Activated CD8-positive, alpha-beta memory T cell treated with anti-CD3 and anti-CD28 coated beads for 1 hour (primary cell): Measurements from ENCODE around the gene RHOD.

Experiments used
- DNase-seq, 2 donors: peaks; one replicate each; pipeline ENCODE4 v3.0.0-alpha.2; 2020; ENCODE audit warnings: low read depth in 1 of 2; ENCODE audit errors: extremely low read depth in 1 of 2

The RHOD gene

DNA sequence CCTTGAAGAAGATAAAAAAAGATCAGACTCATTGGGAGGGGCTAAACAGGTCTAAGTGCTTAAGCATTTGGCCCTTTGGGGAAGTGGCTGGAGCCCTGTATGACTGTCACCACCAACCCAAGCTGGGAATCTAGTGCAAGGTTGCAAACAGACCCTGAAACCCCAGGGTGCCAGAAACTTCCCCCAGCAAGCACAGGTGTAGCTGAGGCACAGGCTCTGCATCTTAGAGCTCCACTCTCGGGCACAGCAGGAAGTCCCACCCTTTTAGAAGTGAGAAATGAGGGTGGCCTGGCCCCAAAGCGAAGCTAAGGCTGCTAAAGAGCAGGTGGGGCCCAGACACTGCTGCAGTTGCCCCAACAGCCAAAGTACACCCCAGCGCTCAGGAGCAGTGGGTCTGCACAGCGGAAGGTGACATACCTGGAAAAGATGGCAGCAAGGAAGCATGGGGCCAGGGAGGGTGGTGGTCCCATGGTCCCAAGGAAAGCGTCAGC is 56.6 kb downstream of the RHOD start:
- no peak for DNase-seq

DNA sequence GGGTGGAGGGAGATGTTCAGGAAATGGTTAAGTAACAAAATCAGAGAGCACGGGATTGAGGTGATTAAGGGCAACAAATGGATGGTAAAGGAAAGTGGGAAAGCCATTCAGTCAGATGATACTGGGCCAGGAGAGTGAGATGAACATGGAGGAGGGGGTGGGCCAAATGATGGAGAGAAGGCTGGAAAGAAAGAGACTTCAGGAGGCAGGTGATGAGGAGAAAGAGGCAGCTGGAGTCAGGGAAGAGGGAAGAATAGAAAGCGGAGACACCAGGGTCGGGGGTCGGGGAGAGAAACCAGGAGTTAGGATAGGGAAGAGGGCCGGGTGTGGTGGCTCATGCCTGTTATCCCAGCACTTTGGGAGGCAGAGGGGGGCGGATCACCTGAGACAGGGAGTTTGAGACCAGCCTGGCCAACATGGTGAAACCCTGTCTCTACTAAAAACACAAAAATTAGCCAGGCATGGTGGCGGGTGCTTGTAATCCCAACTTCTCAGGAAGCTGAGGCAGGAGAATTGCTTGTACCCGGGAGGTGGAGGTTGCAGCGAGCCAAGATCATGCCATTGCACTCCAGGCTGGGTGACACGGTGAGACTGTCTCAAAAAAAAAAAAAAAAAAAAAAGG is 57.7 kb downstream of the RHOD start:
- DNase-seq = no peak

DNA sequence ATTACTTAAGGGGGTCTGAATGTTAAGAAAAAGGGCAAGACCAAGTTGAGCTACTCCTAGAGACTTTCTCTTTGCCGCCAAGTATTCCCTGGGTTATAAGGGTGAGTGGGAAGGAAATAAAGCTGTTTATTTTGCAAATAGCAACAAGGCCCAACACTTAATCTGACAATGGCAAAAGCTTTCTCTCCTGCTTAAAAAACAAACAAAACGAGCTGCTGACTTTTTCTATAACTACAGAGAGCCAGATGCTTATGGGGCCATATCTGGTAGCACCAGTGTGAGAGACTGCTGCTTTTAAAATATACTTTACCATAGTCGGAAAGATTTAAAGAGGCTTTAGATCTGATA is 60.1 kb downstream of the RHOD start:
- DNase-seq = no peak

DNA sequence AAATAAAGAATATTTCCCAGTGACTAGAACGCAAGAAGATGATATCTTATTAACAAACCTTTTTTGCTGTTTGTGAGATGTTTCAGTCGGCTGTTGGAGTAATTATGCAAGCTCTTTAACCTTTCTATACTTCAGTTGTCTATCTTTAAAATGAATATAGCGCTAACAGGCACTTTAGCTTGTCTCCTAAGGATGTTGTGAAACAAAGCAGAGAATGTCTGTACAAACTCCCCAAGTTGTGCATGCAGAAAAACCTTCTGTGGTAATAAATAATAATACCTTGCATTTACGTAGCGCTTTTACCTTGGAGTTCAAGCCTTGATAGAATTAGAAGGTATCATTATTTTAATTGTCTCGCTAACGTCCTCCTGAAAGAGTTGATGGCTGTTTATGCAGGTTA is 60.5 kb downstream of the RHOD start:
- DNase-seq = no peak

DNA sequence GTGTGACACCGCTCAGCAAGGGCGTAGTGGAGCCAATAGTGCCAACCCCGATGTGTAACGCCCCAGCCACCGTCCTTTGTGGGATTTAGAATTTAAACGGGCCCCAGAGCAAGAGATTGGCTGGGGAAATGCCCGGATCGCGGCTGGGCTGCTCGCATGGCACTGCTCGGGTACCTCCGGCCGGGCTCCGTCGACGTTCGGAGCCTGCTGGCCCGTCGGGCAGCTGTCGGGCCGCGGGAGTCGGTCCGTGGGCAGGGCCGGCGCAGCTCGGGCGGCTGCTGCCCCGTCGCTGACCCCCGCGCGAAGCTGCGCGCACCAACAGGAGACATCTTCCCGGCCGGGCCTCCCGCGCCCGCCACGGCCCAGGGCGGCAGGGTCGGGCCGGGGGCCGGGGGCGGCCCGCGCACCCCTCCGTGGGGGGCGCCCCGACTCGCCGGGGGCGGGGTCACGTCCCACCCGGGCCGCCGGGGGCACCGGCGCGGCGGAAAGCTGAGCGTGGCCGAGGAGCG is 61.1 kb downstream of the RHOD start:
- peak in 1 of 2 donors; percentile 14 for DNase-seq

DNA sequence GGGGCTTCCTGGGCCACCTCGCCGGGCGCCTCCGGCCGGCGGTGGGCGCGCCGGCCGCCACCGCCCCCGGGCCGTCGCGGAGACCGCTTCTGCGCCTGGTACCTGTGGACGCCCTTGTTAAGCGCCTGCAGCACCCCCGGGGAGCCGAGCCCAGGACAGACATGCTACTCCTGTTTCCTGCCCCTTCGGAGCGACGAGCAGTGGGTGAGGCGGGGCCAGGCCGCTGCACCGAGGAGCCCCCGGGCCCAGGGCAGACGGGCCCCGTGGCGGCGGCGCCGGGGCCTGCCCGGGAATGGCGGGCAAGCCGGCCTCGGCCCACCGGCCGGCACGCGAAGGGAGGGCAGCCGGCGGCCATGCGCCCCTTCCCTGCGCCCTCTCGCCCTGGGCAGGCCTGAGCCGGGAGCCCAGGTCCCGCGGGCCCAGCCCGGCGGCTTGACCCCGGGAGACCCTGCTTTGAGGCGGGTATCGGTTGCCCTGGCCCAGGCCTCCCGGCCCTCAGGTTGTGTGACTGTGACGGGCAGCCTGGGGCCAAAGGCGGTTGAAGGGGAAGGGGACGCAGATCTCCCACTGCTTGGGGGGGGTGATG is 61.6 kb downstream of the RHOD start:
- peak in 1 of 2 donors; percentile 42 for DNase-seq

DNA sequence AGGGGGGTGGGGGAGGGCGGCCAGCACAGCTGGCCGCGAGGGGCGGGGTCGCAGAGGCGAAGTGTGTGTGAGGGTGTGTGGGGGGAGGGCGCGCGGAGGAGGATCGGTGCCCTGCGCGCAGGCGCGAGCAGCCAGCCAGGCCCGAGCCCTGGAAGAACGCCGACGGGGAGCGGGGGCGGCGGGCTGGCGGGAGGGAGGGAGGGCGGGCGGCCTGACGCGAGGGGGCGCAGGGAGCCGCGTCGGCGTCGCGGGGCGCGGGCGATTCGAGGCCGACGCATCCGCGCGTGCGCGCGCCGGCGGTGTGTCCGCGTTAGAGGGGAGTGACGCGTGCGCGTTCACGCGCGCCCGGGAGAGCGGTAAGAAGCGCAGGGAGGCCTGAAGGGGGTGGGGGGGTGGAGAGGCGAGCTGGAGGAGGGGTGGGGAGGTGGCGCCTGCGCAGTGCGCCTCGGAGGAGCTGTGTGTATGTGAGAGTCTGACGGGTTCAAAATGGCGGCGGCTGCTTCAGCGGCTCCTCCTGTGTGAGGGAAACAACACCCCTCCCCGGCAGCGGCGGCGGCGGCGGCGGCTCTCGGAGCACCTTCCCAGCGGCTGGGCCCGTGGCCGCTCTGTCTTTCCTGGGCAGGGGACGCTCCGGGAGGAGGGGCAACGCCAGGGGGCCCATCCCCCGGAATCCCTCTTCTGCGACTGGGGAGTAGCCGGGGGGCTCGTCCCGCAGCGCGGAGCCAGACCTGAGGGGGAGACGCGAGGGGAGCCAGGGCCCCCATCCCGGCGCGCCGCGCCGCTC is 62.3 kb downstream of the RHOD start, which contains the start of gene KDM2A:
TSS of gene KDM2A (plus strand) at position 463 of the 784 bp plus-strand sequence. CDS start 2,054 bp downstream, outside the sequence.
- DNase-seq = peak; percentile 99

DNA sequence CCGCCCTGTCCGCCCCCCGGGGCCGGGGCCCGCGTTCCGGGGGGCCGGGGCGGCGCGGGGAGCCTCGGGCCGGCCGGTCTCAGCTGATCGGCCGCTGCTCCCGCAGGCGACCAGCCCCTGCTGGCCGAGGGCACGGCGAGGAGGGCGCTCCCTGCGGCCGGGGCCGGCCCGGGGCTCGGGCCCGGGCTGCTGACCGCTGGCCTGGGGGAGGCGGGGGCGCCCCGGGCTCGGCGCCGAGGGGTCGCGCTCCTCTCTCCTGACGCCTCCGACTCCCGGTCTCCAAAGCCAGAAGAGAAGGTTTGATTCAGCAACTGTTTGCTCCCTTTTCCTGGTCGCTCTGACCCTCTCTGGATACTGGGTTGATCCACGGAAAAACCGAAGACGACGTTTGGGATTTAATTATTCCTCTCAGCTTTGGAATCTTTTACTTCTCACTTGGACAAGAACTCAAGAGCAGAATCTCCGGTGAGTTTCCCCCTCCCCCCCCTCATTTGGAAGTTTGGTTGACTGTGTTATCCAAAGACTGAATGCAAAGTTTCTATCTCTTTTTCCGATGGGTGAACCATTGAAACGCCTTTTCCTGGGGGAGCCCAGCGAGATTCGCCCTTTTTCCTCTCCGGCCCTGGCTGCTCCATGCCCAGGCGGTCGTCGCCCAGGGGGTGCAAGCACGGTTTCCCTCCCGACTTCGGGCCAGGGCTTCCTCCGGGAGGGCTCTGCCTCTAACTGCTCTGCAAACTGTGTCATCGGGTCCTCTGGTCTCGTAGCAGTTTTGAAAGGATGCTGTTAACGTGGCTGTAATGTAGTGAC is 63.1 kb downstream of the RHOD start:
- DNase-seq = no peak

DNA sequence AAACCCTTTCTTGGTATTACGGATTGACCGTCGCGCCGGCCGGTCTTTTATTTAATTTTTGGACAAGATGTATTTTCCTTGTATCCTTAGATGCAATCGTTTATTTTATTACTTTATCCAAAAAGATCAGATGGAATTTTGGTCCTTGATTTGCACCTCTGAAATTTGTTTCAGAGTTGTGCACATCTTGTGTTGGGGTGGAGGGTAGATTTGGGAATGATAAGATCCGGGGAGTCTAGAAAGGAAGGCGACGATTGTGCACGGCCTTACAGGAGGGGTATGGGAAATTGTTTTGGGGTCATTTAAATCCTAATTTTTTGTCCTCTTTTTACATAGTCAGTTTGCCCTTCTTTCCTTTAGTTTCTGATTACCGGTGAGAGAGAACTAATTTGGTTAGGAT is 63.8 kb downstream of the RHOD start:
- DNase-seq = no peak

DNA sequence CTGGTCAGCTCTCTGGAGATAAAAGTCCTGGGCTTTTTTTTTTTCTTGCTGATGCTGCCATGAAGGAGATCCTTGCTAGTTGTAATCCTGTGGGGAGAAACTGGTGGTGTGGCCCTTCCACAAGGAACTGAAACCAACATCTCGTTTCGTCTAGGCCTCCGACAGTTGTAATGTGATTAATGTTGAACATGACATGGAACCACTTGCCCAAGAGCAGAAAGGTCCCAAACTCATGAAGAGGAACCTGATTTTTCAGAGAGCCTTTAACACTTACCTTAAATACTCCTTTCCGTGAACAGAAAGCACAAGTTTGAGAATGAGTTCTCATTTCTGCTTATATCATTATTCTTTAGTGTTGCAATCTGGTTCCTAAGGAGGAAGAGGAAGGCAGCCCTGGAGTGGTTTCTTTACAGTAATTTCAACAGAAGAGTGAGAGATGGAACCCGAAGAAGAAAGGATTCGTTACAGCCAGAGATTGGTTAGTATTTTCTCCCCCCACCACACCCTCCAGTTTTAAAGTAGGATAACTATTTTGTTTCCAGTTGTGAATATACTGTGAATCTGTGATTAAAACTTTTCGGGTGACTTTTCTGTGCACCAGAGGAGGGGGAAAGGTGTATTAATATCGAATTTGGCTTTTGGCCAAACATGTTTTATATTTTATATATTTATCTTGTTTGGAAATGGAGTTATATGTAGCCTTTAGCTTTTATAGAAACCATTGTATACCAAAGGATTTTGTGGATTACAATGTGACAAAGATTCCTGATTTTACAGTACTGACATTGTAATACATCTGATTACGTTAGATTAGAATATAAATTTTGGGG is 64.4 kb downstream of the RHOD start:
- no peak for DNase-seq
